Activated CD8-positive, alpha-beta memory T cell treated with anti-CD3 and anti-CD28 coated beads, Interleukin-2, amount 50 U/mL, for 48 hours (primary cell): Measurements from ENCODE around the gene DAB2IP.

Experiments used
- DNase-seq: peaks from one replicate; pipeline ENCODE4 v3.0.0-alpha.2; 2020

Gene DAB2IP

GRCh38 chr9:121767171-121767769 lies 115.8 kb downstream of the DAB2IP start:
- DNase-seq: no peak

DNA sequence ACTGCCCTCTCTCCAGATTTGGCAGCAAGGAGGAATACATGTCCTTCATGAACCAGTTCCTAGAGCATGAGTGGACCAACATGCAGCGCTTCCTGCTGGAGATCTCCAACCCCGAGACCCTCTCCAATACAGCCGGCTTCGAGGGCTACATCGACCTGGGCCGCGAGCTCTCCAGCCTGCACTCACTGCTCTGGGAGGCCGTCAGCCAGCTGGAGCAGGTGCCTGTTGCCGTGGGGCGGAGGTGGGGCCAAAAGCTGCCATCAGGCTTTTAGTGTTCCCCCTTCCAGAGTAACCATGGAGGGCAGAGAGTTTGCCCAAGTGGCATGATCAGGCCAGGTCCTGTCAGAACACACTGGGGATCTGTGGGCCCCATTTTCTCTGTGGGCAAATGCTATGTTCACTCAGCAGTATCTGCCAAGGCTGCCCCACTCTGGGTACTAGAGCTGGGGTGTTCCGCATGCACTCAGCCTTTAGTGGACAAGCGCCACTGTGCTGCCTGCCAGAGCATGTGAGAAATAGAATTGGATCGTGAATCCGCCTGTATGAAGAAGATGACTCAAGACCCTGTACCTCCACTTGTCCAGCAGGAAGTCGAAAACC lies 117.1 kb downstream of the DAB2IP start:
- DNase-seq: no peak

DNA sequence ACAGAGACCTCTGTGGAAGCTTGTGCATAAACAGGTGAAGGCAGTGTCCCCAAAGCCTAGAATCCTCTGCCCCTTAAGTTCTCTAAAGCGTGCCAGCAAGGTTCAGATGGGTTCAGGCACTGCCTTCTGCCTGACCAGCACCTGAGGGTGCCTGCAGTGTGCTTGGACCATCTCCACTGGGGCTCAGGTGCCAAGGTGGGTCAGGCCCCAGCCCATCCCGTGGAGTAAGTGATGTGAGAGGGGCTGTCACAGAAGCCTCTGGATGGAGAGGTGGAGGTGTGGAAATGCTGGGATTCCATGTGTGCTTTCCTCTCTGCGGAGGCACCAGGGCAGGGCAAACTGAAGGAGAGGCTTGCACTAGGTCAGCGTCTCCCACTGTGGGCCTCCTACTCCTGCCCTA lies 118.5 kb downstream of the DAB2IP start:
- DNase-seq: no peak

DNA sequence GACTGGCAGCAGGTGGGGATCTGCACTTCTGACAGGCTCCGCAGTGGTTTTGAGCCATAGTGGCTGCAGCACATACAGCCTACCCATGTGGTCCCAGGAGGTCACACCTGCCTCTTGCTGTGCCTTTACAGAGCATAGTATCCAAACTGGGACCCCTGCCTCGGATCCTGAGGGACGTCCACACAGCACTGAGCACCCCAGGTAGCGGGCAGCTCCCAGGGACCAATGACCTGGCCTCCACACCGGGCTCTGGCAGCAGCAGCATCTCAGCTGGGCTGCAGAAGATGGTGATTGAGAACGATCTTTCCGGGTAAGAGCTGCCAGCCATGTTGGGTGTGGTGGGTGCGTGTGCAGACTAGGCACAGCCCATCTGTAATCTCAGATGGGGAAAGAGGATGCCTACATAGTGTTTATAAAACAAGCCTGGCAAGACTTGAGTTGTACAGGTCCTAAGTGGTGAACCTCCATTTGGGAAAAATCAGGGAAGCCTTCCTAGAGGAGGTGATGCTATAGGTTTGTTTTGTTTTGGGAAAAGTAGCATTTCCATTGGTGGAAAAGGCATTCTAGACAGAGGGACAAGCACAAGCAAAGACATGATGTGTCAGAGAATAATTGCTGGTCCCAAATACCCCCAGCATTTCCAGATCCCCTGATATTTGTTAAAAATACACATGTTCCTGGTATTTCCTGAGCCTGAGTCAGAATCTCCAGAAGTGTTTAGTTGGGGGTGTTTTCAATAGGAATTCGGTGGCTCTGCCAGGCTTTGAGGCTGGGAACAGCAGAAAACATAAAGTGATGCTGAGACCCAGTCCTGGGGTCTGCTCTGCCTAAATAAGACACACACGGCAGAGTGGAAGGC lies 119.2 kb downstream of the DAB2IP start:
- DNase-seq: no peak

- no peak for DNase-seq
These were observed 120.0 kb downstream of the DAB2IP start for GRCh38 chr9:121771418-121771817.

DNA sequence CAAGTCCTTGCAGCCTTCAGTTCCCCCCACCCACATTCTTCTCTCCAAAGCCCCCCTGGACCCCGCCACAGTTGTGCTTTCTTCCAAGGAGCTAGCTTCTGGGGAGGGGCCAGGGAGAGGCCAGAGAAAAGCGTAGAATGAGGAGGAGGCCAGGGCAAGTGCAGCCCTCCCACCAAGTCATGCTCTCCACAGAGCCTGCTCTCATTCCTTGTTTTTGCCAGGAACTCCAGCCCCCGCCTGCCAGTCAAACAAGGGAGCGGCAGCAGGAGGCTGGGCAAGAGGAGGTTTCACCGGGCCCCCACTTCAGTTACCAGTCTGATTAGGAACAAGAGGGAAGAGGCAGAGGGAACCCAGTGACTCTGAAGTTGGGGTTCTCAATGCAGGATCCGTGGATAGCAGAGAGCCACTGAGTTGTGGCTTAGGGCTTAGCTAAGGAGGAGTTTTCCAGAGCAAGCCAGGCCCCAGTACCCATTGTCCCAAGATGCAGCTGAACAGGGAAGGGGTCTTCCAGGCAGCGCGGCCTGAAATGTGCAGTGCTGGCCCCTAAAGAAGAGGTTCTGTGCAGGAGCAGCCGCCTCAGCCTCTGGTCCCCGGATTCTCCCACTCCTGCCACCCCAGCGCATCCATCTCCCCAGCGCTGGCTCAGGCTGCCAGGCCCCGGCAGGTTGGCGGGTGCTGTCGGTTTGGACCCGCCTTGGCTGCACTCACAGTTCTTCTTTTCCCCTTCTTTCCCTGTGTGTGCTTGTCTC lies 120.6 kb downstream of the DAB2IP start:
- DNase-seq: no peak

- DNase-seq: no peak
These were observed 121.3 kb downstream of the DAB2IP start for GRCh38 chr9:121772600-121773285.

DNA sequence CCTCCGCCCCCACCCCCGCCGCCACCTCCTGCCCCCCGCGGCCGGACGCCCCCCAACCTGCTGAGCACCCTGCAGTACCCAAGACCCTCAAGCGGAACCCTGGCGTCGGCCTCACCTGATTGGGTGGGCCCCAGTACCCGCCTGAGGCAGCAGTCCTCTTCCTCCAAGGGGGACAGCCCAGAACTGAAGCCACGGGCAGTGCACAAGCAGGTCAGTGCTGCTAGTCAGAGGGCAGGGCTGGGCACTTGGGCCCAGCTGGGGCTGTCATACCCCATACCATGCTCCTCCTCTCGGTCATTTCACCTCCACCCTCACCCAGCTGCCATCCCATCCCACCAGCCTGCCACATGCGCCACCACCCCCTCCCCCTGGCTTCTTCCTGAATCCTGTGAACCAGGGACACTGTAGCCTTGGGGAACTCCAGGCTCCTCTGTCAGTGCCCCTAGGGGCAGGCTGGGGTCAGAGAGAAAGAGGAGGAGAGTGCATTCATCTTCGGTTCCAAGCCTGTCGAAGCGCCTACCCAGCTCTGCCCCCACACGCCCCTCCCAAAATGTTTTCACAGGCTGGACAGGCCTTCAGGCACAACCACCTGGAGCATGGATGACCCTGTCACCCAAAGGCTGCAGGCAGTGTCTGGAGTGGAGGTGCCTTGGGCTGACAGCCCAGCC lies 122.0 kb downstream of the DAB2IP start:
- no peak for DNase-seq

DNA sequence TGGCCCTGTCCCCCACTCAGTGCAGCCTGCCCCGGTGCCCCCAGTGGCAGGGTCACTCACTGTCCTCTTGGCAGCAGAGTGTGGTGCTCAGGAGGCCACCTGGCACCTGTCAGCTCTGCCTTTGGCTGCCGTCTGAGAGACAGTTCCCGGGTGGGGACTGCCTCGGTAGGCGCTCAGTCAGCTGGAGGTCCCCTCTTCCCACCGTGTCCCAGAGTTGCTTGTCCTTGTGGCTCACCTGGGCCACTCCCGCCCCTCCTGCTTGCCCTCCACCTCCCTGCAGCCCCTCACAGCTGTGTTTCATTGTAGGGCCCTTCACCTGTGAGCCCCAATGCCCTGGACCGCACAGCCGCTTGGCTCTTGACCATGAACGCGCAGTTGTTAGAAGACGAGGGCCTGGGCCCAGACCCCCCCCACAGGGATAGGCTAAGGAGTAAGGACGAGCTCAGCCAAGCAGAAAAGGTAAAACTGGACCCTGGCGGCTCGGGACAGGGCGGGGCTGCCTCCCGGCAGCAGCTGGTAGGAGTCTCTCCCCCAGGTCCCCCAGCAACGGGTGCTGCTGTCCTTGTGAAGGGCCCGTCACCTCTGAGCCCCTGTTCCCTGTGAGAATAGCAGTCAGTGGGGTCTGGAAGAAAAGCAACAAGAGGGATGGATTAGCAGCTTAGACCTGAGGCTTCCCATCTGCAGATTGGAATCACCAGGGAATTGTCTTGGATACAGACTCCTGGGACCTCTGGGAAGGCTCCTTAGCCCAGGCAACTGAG lies 122.7 kb downstream of the DAB2IP start:
- DNase-seq: no peak

GRCh38 chr9:121774715-121775613 lies 123.5 kb downstream of the DAB2IP start:
- DNase-seq: no peak

DNA sequence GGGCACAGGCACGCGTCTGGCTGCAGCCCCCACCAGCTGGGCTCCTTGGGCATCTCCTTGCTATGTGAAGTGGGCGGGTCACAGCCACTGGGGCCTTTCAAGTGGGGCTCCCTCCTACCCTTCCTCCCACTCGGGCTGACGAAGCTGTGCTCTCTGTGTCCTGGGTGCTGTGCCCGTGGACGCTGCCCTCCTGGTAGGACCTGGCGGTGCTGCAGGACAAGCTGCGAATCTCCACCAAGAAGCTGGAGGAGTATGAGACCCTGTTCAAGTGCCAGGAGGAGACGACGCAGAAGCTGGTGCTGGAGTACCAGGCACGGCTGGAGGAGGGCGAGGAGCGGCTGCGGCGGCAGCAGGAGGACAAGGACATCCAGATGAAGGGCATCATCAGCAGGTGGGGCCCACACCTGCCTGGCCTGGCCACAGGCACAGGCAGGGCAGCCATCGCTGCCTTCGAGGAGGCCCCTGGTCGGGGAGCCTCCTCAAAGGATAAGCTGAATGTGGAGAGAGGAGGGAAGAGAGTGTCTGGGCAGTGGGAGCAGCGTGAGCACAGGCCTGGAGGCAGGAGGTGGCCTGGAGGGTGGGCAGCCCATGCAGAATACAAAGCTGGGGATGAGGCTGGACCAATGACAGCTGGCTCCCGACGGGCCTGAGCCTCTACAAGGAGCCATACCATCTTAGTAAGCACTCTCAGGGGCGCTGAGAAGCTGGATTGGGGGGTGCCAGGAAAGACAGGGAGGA lies 124.7 kb downstream of the DAB2IP start:
- DNase-seq: no peak

DNA sequence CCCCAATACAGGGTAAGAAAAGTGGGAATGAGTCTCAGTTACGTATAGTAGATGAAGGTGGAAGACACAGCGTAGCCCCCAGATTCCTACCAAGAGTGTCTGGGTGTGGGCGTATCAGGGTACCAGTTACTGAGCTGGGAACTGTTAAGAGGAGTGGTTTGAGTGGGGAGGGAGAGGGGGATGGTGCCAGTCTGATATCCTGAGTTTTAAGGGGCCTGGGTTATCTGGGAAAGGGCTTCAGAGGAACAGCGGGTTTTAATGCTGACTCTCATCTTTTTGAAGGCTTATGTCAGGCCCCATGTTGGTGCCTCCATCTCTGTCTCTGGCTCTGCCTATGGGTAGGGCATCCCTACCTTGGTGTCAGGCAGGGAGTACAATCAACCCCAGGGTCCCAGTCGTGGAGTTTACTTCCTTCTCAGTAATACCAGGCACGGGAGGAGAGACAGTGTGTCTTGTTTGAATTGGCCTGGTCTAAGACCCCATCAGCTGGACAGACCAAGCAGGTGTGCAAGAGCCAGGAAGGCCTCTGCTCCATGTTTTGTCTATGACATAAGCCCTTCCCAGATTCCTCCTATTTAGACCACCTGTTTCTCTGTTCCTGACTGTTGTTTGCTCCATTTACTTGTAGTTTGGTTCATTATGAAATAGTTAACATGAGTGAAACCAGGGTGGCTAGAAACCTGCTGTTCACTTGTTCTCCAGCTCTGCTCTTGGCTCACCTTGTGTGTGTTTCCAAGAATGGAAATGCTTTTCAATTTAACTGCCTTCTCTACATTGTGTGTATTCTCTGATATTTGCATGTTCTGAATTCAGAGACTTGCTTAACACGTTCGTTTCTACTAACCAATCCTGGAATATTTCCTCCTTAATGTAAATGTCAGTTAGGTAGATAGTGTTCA lies 125.6 kb downstream of the DAB2IP start:
- no peak for DNase-seq

GRCh38 chr9:121778252-121779225 lies 127.1 kb downstream of the DAB2IP start:
- no peak for DNase-seq

DNA sequence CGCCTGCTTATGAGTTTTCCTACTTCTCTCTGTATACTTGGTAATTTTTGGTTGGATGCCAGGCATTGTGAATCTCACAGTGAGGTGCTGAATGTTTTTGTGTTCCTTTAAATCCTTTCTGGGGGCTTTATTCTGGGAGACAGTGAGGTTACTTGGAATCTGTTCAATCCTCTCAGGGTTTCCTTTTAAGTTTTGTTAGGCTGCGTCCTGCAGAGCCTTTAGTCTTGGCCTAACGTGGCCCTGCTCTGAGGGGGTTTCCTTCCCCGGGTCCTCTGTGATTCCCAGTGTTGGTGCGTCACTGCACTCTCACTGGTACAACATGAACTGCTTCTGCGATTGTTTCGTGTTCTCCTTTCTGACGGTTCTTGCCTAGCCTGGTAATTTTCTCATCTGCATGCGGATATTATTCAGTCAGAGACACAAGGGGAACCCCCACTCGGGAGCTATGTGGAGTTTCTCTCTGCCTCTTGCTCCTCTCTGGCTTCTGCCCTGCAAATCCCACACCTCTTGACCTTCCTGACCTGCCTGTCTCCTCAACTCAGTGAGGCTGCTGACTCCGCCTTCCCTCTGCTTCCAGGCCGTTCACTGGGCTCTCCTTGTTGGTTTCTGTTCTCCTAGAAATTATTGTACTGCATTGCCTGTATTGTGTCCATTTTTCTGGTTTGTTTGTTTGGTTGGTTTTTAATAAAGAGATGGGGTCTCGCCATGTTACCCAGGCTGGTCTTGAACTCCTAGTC lies 128.1 kb downstream of the DAB2IP start:
- DNase-seq: no peak

DNA sequence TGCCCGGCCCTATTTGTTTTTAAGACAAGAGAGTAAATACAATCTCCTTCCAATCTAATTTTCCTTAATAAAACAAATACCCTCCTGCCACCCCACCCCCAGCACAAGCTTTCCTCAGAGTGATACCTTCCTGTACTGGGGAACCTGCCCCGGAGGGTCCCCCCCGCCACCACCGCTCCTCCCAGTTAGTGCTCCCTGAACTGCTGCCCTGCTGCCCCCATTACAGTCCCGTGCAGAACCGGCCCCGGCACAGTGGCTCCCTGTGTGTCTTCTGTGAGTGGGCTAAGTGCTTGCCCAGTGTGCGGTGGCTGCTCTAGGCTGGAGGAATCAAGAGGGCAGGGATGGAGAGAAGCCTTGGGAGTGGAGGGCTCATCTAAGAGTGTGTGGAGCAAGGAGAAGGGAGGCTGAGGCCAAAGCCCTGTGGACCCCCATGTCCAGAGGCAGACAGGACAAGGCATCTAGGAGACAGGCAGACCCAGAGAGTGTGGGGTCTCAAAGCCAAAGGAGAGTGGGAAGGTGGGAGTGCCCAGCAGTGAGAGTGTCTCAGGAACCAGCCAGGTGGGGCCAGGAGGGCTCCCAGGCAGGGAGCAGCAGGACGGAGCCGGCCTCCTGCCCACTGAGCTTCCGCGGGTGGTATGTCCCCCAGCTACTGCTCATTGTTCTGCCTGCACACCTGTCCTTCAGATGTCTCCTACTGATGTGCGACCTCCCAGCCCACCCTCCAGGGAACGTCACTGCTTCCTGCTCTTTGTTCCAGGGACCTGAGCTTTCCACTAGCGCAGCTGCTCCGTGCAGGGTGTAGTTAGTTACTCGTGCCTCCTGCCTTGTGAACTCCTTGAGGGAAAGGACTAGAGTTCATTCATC lies 129.0 kb downstream of the DAB2IP start:
- DNase-seq: no peak
